Coronary artery (tissue), 2 donors: ENCODE results near the gene WDPCP.

Experiments
- DNase-seq: peaks from one replicate; pipeline ENCODE4 v3.0.0-alpha.2; 2017; ENCODE audit warnings: low spot score
- H3K27ac ChIP-seq, 2 donors: fragments of 200-600 bp; sonication (generic); one replicate each; pipeline ENCODE4 v1.5.1; 2016 to 2019
- H3K4me3 ChIP-seq: fragments of 200-600 bp; sonication (generic); 2 replicates; pipeline ENCODE4 v1.5.1; 2016; ENCODE audit warnings: mild to moderate bottlenecking, moderate library complexity
- TF ChIP-seq, protein P1 (sequence below): fragments of 200-600 bp; sonication (generic); IDR thresholded peaks from one replicate; pipeline ENCODE4 v1.5.1; 2019; ENCODE audit warnings: antibody characterized with exemption

Gene WDPCP

DNA sequence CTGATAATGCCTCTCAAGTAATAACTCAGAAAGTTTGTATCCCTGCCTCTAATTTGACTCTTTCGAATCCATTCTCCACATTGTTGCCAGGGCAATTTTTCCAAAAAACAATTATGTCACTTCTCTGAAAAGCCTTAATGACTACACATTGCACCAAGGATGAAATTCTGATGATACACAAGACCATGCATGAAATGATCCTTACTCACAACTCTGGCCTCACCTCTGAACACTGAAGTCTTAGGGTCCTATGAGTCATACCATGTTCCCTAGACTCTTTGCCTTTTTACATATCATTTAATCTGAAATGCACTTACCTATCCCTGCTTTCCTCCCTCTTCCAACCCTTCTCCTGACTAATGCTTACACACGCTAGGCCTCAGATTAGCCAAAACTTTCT is 51.0 kb downstream of the WDPCP start:
- TF ChIP-seq, protein P1, sequence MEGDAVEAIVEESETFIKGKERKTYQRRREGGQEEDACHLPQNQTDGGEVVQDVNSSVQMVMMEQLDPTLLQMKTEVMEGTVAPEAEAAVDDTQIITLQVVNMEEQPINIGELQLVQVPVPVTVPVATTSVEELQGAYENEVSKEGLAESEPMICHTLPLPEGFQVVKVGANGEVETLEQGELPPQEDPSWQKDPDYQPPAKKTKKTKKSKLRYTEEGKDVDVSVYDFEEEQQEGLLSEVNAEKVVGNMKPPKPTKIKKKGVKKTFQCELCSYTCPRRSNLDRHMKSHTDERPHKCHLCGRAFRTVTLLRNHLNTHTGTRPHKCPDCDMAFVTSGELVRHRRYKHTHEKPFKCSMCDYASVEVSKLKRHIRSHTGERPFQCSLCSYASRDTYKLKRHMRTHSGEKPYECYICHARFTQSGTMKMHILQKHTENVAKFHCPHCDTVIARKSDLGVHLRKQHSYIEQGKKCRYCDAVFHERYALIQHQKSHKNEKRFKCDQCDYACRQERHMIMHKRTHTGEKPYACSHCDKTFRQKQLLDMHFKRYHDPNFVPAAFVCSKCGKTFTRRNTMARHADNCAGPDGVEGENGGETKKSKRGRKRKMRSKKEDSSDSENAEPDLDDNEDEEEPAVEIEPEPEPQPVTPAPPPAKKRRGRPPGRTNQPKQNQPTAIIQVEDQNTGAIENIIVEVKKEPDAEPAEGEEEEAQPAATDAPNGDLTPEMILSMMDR: no peak
- no peak for DNase-seq
- no peak overlapping the region for H3K4me3 ChIP-seq
- H3K27ac ChIP-seq: no peak overlapping the region

DNA sequence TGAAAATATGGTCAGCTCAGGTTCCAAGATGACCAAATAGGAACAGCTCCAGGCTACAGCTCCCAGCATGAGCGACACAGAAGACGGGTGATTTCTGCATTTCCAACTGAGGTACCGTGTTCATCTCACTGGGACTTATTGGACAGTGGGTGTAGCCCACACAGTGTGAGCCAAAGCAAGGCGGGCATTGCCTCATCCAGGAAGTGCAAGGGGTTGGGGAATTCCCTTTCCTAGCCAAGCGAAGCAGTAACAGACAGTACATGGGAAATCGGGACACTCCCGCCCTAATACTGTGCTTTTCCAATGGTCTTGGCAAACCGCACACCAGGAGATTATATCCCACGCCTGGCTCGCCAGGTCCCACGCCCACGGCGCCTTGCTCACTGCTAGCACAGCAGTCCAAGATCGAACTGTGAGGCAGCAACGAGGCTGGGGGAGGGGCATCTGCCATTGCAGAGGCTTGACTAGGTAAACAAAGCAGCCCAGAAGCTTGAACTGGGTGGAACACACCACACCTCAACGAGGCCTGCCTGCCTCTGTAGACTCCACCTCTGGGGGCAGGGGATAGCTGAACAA is 57.5 kb downstream of the WDPCP start:
- Histone ChIP-seq H3K4me3 (no peak overlapping the region), H3K27ac (no peak overlapping the region)
- no peak for DNase-seq
- TF ChIP-seq, protein P1: no peak

GRCh38 chr2:63525905-63526304 is 62.4 kb downstream of the WDPCP start:
- no peak for DNase-seq
- Histone ChIP-seq H3K27ac (no peak overlapping the region), H3K4me3 (no peak overlapping the region)
- TF ChIP-seq, protein P1: no peak

DNA sequence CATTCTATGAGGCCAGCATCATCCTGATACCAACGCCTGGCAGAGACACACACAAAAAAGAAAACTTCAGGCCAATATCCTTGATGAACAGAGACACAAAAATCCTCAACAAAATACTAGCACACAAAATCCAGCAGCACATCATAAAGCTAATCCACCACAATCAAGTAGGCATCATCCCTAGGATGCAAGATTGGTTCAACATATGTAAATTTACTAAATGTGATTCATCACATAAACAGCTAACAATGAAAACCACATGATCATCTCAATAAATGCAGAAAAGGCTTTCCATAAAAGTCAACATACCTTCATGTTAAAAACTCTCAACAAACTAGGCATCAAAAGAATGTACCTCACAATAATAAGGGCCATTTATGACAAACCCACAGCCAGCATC is 65.3 kb downstream of the WDPCP start:
- Histone ChIP-seq H3K4me3 (no peak overlapping the region), H3K27ac (no peak overlapping the region)
- TF ChIP-seq, protein P1: no peak
- no peak for DNase-seq

DNA sequence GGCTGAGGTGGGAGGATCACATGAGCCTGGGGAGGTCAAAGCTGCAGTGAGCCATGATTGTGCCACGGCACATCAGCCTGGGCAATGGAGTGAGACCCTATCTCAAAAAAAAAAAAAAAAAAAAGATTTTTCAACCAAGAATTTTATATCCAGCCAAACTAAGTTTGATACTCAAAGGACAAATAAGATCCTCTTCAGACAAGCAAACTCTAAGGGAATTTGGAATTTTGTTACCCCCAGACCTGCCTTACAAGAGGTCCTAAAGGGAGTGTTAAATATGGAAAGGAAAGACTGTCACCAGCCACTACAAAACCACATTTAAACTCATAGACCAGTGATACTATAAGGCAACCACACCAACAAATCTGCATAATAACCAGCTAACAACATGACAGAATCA is 67.5 kb downstream of the WDPCP start:
- TF ChIP-seq, protein P1: no peak
- Histone ChIP-seq H3K4me3 (no peak overlapping the region), H3K27ac (no peak overlapping the region)
- DNase-seq: no peak

DNA sequence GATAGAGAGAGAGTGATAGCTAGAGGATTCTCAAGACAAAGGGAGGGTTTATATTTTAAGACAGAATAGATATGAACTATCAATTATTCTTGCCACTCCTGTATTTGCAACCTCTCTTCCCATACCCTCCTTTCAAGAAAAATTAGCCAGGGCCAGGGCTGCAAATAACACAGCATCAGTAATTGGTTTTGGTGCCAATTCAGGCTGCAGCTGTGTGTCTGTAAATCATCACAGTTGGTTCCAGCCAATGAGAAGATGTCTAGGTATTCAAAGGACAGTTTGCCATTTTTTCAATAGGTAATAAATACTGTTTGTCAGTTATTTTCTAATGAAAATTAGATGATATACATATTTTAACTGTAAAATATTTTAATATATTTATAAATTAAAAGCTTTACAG is 73.5 kb downstream of the WDPCP start:
- no peak overlapping the region for H3K27ac ChIP-seq
- TF ChIP-seq, protein P1: no peak
- no peak for DNase-seq
- no peak overlapping the region for H3K4me3 ChIP-seq

DNA sequence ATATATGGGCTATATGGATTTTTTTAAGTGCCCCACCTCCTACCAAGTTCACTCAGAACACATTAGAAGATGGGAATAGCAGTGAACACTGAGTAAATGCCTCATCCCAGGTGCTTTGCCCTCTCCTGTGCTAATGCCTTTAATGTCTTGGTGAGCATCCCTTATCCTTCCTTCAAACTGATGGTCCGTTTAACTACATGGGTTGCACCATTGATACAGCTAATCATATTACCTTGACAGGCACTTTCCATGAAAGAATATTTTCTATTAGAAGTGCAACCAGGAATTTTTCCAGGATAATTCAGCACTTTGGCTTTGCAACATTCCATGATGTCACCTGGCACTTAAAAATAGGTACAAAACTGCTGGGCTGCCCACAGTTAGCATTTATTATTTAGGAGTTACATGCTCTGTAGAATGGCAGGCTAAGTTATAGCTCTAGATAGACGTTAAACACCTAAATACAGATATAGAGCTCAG is 74.0 kb downstream of the WDPCP start:
- no peak overlapping the region for H3K27ac ChIP-seq
- TF ChIP-seq, protein P1: no peak
- H3K4me3 ChIP-seq: no peak overlapping the region
- no peak for DNase-seq
